ENCODE measurements around the gene SCARF1.

Gene SCARF1

DNA sequence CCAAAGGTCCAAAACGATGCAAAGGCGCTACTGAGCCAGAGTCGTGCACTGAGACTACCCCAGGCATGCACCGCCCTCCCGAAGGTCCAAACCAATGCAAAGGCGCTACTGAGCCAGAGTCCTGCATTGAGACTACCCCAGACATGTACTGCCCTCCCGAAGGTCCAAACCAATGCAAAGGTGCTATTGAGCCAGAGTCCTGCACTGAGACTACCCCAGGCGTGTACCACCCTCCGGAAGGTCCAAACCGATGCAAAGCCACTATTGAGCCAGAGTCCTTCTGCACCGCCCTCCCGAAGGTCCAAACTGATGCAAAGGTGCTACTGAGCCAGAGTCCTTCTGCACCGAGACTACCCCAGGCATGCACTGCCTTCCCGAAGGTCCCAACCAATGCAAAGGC, 44.0 kb downstream of the SCARF1 start:
- H3K36me3 Mint-ChIP-seq = no peaks in the 10 kb centered on the region
- no peak overlapping the region for H3K4me3 Mint-ChIP-seq
- DNase-seq (ENCODE audit: low spot score in 2 of 2) (no peak), ATAC-seq (no peak)
- H3K4me1 Mint-ChIP-seq = peaks cover 10% of the 10 kb centered on the region
- H3K27ac Mint-ChIP-seq = no peak overlapping the region
- no peaks in the 10 kb centered on the region for H3K9me3 Mint-ChIP-seq

GRCh38 chr17:1598399-1599095, 47.0 kb downstream of the SCARF1 start:
- Mint-ChIP-seq H3K4me1 (no peaks in the 10 kb centered on the region), H3K4me3 (no peak overlapping the region), H3K36me3 (no peaks in the 10 kb centered on the region), H3K27ac (no peak overlapping the region), H3K9me3 (no peaks in the 10 kb centered on the region)
- DNase-seq (ENCODE audit: low spot score in 2 of 2) (no peak), ATAC-seq (no peak)

DNA sequence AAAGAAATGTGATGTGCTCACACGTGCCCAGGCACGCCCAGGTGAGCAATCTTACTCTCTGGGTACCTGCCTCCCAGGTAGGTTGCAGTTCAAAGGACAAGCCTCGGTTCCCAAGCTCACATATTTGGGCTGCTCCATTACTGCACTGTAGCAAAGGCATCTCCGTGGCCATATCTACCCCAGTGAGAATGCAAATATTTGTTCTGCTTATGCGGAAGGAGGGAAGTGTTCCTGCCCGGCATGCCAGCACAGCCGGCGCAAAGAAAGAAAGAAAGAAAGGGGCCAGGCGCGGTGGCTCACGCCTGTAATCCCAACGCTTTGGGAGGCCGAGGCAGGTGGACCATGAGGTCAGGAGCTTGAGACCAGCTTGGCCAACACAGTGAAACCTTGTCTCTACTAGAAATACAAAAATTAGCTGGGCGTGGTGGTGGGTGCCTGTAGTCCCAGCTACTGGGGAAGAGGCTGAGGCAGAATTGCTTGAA, 47.6 kb downstream of the SCARF1 start:
- Mint-ChIP-seq H3K9me3 (no peaks in the 10 kb centered on the region), H3K36me3 (no peaks in the 10 kb centered on the region), H3K4me3 (no peak overlapping the region), H3K4me1 (peaks cover 3% of the 10 kb centered on the region), H3K27ac (no peak overlapping the region)
- ATAC-seq (no peak), DNase-seq (ENCODE audit: low spot score in 2 of 2) (no peak)

DNA sequence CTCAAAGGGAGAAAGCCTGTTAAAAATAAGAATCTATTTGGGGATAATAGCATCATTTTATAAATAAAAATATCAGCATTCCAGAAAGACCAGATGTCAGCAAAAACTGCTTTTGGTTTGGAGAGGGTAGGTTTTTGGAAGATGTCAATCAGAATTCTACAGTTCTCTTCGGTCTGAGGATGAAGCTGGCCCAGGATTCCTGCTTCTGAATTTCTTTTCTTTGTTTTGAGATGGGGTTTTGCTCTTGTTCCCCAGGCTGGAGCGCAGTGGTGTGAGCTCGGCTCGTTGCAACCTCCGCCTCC, 52.0 kb downstream of the SCARF1 start:
- DNase-seq (ENCODE audit: low spot score in 2 of 2) (no peak), ATAC-seq (no peak)
- no peaks in the 10 kb centered on the region for H3K36me3 Mint-ChIP-seq
- H3K9me3 Mint-ChIP-seq = no peaks in the 10 kb centered on the region
- H3K27ac Mint-ChIP-seq = peak overlapping the region; percentile 81
- H3K4me3 Mint-ChIP-seq = no peak overlapping the region
- H3K4me1 Mint-ChIP-seq = peaks cover 9% of the 10 kb centered on the region

DNA sequence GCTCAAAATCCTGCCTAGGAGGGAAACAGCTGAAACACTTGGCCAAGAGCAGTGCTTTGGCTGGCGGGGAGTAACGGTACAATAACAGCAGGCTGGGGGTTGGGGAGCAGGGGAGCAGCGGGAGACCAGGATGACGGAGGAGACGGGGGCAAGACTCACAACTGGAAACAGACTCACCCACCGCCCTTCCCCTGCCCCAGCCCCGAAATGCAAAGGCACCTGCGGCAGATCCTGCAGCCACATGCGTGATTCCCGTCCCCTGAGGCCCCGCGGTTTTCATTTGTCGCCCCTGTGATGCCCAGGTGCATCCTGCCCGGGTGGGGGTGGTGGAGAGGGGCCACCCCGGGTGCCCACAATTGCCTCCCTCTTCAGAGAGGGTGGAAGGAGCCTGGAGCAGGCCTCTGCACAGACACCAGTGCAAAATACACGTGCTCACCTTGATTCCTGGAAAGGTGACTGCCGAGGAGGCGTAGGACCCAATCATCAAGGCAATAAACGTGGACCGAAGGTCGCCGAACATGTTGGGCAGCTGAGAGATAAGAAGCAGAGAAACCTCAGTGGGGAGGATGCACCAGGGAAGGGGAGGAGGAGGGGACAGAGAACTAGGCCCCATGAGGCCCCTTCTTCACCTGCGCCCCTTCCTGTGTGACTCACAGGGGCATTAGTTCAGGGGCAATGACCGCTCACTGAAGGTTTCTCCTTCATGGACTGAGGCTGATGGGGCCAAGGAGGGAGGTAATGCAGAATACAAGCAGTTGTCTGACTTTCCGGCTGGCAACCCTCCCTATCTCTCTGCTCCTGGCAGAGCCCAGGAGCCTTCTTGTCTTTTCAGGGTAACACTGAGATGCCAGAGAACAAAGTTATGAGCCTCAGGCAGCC, 52.5 kb downstream of the SCARF1 start:
- no peak overlapping the region for H3K4me3 Mint-ChIP-seq
- no peak for DNase-seq (ENCODE audit: low spot score in 2 of 2)
- H3K4me1 Mint-ChIP-seq = peaks cover 9% of the 10 kb centered on the region
- peak overlapping the region; percentile 81 for H3K27ac Mint-ChIP-seq
- no peaks in the 10 kb centered on the region for H3K9me3 Mint-ChIP-seq
- no peaks in the 10 kb centered on the region for H3K36me3 Mint-ChIP-seq
- ATAC-seq = peak; percentile 58

DNA sequence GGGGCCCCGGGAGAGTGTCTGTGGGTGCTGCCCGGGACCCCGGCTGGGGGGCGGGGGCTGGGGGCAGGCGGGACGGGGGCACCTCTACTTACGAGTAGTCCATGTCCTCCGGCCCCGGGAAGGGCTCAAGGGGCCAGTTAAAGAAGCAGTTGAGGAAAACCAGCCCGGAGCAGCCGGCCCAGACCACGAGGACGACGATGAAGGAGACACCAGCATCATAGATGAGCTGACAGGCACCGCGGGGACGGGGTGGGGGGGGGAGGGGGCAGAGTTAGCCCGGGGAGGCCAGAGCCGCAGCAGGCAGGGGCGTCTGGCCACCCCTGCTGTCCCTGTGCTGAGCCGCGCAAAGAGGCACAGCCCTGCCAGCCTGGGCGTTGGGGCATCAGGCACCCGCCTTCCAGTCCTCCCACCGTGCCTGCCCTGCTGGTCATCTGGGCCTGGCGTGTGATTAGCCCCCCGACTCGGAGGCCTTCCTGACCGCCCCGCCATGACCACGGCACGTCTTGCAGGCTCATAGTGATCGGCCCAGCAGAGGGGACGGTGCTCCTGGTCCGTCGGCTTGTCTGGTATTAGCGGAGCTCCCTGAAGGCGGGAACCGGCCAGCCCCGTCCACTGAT, 54.0 kb downstream of the SCARF1 start:
- no peak overlapping the region for H3K27ac Mint-ChIP-seq
- H3K4me1 Mint-ChIP-seq = peaks cover 9% of the 10 kb centered on the region
- no peaks in the 10 kb centered on the region for H3K9me3 Mint-ChIP-seq
- ATAC-seq (no peak), DNase-seq (ENCODE audit: low spot score in 2 of 2) (no peak)
- H3K4me3 Mint-ChIP-seq = no peak overlapping the region
- no peaks in the 10 kb centered on the region for H3K36me3 Mint-ChIP-seq

- Mint-ChIP-seq H3K4me1 (peaks cover 9% of the 10 kb centered on the region), H3K36me3 (no peaks in the 10 kb centered on the region), H3K27ac (no peak overlapping the region), H3K9me3 (no peaks in the 10 kb centered on the region), H3K4me3 (no peak overlapping the region)
- no peak for DNase-seq (ENCODE audit: low spot score in 2 of 2)
- ATAC-seq = no peak
Observed at GRCh38 chr17:1590747-1591473, 54.6 kb downstream of the SCARF1 start.

GRCh38 chr17:1590029-1590746, 55.3 kb downstream of the SCARF1 start:
- Mint-ChIP-seq H3K9me3 (no peaks in the 10 kb centered on the region), H3K27ac (no peak overlapping the region), H3K4me1 (peaks cover 9% of the 10 kb centered on the region), H3K4me3 (no peak overlapping the region), H3K36me3 (no peaks in the 10 kb centered on the region)
- no peak for DNase-seq (ENCODE audit: low spot score in 2 of 2)
- ATAC-seq = peak; percentile 64

DNA sequence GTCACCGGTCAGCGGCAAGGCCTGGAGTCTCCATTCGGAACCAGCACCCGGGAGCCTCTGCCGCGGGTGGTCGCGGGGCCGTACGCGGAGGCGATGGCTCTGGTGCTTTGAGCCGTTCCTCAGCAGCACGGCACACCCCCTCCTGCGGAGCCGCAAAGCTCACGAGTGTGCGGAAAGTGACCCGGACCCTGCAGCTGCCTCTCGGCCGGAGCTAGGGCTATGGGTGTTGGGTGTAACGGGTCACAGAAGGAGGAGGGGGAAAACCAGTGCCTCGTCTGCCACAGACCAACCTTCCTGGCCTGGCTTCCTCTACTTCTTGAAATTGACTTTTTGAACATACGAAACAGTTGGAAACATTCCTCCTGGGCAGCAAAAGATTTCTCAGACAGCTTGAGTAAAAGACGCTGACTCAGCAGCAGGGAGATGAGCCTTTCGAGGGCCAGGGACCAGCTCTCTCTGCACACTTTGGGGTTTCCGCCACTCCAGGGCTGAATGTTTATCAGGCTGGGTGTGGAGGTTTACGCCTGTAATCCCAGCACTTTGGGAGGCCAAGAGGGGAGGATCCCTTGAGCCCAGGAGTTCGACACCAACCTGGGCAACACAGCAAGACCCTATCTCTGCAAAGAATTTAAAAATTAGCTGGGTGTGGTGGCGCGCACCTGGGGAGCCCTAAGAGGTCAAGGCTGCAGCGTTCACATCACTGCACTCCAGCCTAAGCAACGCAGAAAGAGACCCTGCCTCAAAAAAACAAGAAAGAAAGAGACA, 56.5 kb downstream of the SCARF1 start:
- Mint-ChIP-seq H3K27ac (no peak overlapping the region), H3K4me3 (no peak overlapping the region), H3K4me1 (peaks cover 9% of the 10 kb centered on the region), H3K9me3 (no peaks in the 10 kb centered on the region), H3K36me3 (no peaks in the 10 kb centered on the region)
- ATAC-seq (no peak), DNase-seq (ENCODE audit: low spot score in 2 of 2) (no peak)

GRCh38 chr17:1584167-1584566, 61.4 kb downstream of the SCARF1 start:
- ATAC-seq = no peak
- H3K4me3 Mint-ChIP-seq = no peak overlapping the region
- H3K9me3 Mint-ChIP-seq = no peaks in the 10 kb centered on the region
- no peaks in the 10 kb centered on the region for H3K4me1 Mint-ChIP-seq
- H3K36me3 Mint-ChIP-seq = no peaks in the 10 kb centered on the region
- no peak overlapping the region for H3K27ac Mint-ChIP-seq
- DNase-seq (ENCODE audit: low spot score in 2 of 2) = no peak
